GM18858 (cell line): ENCODE results near the gene GALNT10.

Experiments
- ATAC-seq: cut with Tn5 transposase; IDR thresholded peaks from one replicate; pipeline ENCODE4 v1.9.1; 2021; ENCODE audit not compliant: unreplicated experiment

GALNT10 gene

GRCh38 chr5:154179846-154180710 is 10.5 kb upstream of the GALNT10 start:
- ATAC-seq: peak; percentile 87

- ATAC-seq: no peak
Measured at GRCh38 chr5:154181161-154181560, 9.4 kb upstream of the GALNT10 start.

- ATAC-seq: no peak
Measured at GRCh38 chr5:154189256-154189818, 1.2 kb upstream of the GALNT10 start.

GRCh38 chr5:154189819-154190594 is 526 bp upstream of the GALNT10 start:
- peak; percentile 54 for ATAC-seq

- no peak for ATAC-seq
Measured at GRCh38 chr5:154191467-154192261, 1.1 kb downstream of the GALNT10 start.

GRCh38 chr5:154193283-154193682 is 2.8 kb downstream of the GALNT10 start:
- ATAC-seq: no peak

GRCh38 chr5:154193701-154194121 is 3.2 kb downstream of the GALNT10 start:
- ATAC-seq: no peak

- no peak for ATAC-seq
Measured at GRCh38 chr5:154194345-154195329, 4.1 kb downstream of the GALNT10 start.

GRCh38 chr5:154196281-154196680 is 5.7 kb downstream of the GALNT10 start:
- no peak for ATAC-seq

- no peak for ATAC-seq
Measured at GRCh38 chr5:154196955-154197652, 6.6 kb downstream of the GALNT10 start.

GRCh38 chr5:154197801-154198491 is 7.4 kb downstream of the GALNT10 start:
- peak; percentile 25 for ATAC-seq

GRCh38 chr5:154198611-154199230 is 8.2 kb downstream of the GALNT10 start:
- ATAC-seq: no peak

- ATAC-seq: no peak
Measured at GRCh38 chr5:154199263-154199662, 8.7 kb downstream of the GALNT10 start.

GRCh38 chr5:154199671-154200220 is 9.2 kb downstream of the GALNT10 start:
- no peak for ATAC-seq

- no peak for ATAC-seq
Measured at GRCh38 chr5:154200221-154200620, 9.7 kb downstream of the GALNT10 start.

- no peak for ATAC-seq
Measured at GRCh38 chr5:154201108-154201769, 10.7 kb downstream of the GALNT10 start.
